Measurements from ENCODE around the gene DRD3. TPM values are rescaled to one million over a fixed set of nuclear protein-coding genes. Genes with fewer than 3 reads are reported as not detected.

Gene DRD3
- total RNA-seq, 2 experiments from 2014 or later, result not detected

GRCh38 chr3:114093596-114093995 lies 85.3 kb downstream of the DRD3 start:
- DNase-seq (ENCODE audit: low spot score), result no peak
- BruUV-seq (replicated peaks), result no TSS peak
- TF ChIP-seq CTCF (conservative IDR thresholded peaks at IDR 0.05; ENCODE audit: low read length), result no peak
- TF ChIP-seq EZH2phosphoT487 (IDR thresholded peaks at IDR 0.05; ENCODE audit: borderline replicate concordance, low read depth, low read length), result no peak
- intact Hi-C loops (cut with micrococcal nuclease; ENCODE audit: unreplicated experiment), result no loop called here
- POLR2A ChIA-PET, result interaction anchor here (1.1 kb wide), 1 partner anchor 11 kb away, joined by 3 read pairs; no protein-coding TSS in a partner anchor
- no peaks in the 10 kb centered on the region for H4K20me1 ChIP-seq (ENCODE audit: insufficient read depth, low read length)
- H3K79me2 ChIP-seq (ENCODE audit: insufficient read depth, low read depth, low read length), result no peaks in the 10 kb centered on the region
- H3K4me3 ChIP-seq (ENCODE audit: low read depth, low read length, poor library complexity, severe bottlenecking), result no peak overlapping the region
- peaks cover 7% of the 10 kb centered on the region for H3K36me3 ChIP-seq (ENCODE audit: insufficient read depth, low read length)
- no peaks in the 10 kb centered on the region for H3K9me3 ChIP-seq (ENCODE audit: low read length)
- no peaks in the 10 kb centered on the region for H3K9me2 ChIP-seq (ENCODE audit: insufficient read depth, low read length)
- H3K4me2 ChIP-seq (ENCODE audit: low read length), result no peak overlapping the region
- H2AFZ ChIP-seq (ENCODE audit: low read length), result no peak overlapping the region
- H3K27ac ChIP-seq (ENCODE audit: low read depth, low read length, poor library complexity, severe bottlenecking), result no peak overlapping the region
- CTCF ChIA-PET (ENCODE audit: unreplicated experiment), result no interaction called here
- no peaks in the 10 kb centered on the region for H3K4me1 ChIP-seq (ENCODE audit: insufficient read depth, low read length, poor library complexity, severe bottlenecking)

GRCh38 chr3:114093016-114093380 lies 85.9 kb downstream of the DRD3 start:
- no peak overlapping the region for H3K4me3 ChIP-seq (ENCODE audit: low read depth, low read length, poor library complexity, severe bottlenecking)
- ChIA-PET POLR2A (interaction anchor here (1.1 kb wide), 1 partner anchor 12 kb away, joined by 3 read pairs; no protein-coding TSS in a partner anchor), CTCF (ENCODE audit: unreplicated experiment) (no interaction called here)
- intact Hi-C loops (cut with micrococcal nuclease; ENCODE audit: unreplicated experiment), result no loop called here
- BruUV-seq (replicated peaks), result no TSS peak
- no peak overlapping the region for H3K4me2 ChIP-seq (ENCODE audit: low read length)
- TF ChIP-seq EZH2phosphoT487 (IDR thresholded peaks at IDR 0.05; ENCODE audit: borderline replicate concordance, low read depth, low read length), result no peak
- TF ChIP-seq CTCF (conservative IDR thresholded peaks at IDR 0.05; ENCODE audit: low read length), result no peak
- no peaks in the 10 kb centered on the region for H3K9me2 ChIP-seq (ENCODE audit: insufficient read depth, low read length)
- no peak overlapping the region for H2AFZ ChIP-seq (ENCODE audit: low read length)
- peaks cover 13% of the 10 kb centered on the region for H3K36me3 ChIP-seq (ENCODE audit: insufficient read depth, low read length)
- no peaks in the 10 kb centered on the region for H3K9me3 ChIP-seq (ENCODE audit: low read length)
- no peaks in the 10 kb centered on the region for H3K4me1 ChIP-seq (ENCODE audit: insufficient read depth, low read length, poor library complexity, severe bottlenecking)
- no peak overlapping the region for H3K27ac ChIP-seq (ENCODE audit: low read depth, low read length, poor library complexity, severe bottlenecking)
- DNase-seq (ENCODE audit: low spot score), result no peak
- H3K79me2 ChIP-seq (ENCODE audit: insufficient read depth, low read depth, low read length), result no peaks in the 10 kb centered on the region
- no peaks in the 10 kb centered on the region for H4K20me1 ChIP-seq (ENCODE audit: insufficient read depth, low read length)

GRCh38 chr3:114092151-114093015 lies 86.5 kb downstream of the DRD3 start:
- no peak for DNase-seq (ENCODE audit: low spot score)
- BruUV-seq (replicated peaks), result no TSS peak
- H3K79me2 ChIP-seq (ENCODE audit: insufficient read depth, low read depth, low read length), result no peaks in the 10 kb centered on the region
- no peak overlapping the region for H3K27ac ChIP-seq (ENCODE audit: low read depth, low read length, poor library complexity, severe bottlenecking)
- H3K9me2 ChIP-seq (ENCODE audit: insufficient read depth, low read length), result no peaks in the 10 kb centered on the region
- H3K4me2 ChIP-seq (ENCODE audit: low read length), result no peak overlapping the region
- H3K4me1 ChIP-seq (ENCODE audit: insufficient read depth, low read length, poor library complexity, severe bottlenecking), result no peaks in the 10 kb centered on the region
- TF ChIP-seq CTCF (conservative IDR thresholded peaks at IDR 0.05; ENCODE audit: low read length) (no peak), EZH2phosphoT487 (IDR thresholded peaks at IDR 0.05; ENCODE audit: borderline replicate concordance, low read depth, low read length) (no peak)
- H3K36me3 ChIP-seq (ENCODE audit: insufficient read depth, low read length), result peaks cover 19% of the 10 kb centered on the region
- ChIA-PET POLR2A (interaction anchor here (0.7 kb wide), 1 partner anchor 20 kb away, joined by 3 read pairs; no protein-coding TSS in a partner anchor), CTCF (ENCODE audit: unreplicated experiment) (no interaction called here)
- no peaks in the 10 kb centered on the region for H4K20me1 ChIP-seq (ENCODE audit: insufficient read depth, low read length)
- no peak overlapping the region for H3K4me3 ChIP-seq (ENCODE audit: low read depth, low read length, poor library complexity, severe bottlenecking)
- intact Hi-C loops (cut with micrococcal nuclease; ENCODE audit: unreplicated experiment), result no loop called here
- no peaks in the 10 kb centered on the region for H3K9me3 ChIP-seq (ENCODE audit: low read length)
- no peak overlapping the region for H2AFZ ChIP-seq (ENCODE audit: low read length)
